Glomerular endothelial cell (primary cell): Measurements from ENCODE around the gene EN2. TPM values are rescaled to one million over a fixed set of nuclear protein-coding genes. Genes with fewer than 3 reads are reported as not detected.

ENCODE experiments used
- DNase-seq: peaks from one replicate; pipeline ENCODE4 v3.0.0-alpha.2; 2011; ENCODE audit warnings: low read depth, low spot score; ENCODE audit errors: extremely low read depth
- total RNA-seq: library from RNA; depleted of rRNA; stranded (reverse); fragments of >200 nt; gene quantifications from 2 replicates; pipeline ENCODE4 v1.2.3, GENCODE V29; 2015

EN2 gene
- total RNA-seq, 1 donor from 2014 or later, result not detected

- no peak for DNase-seq
Observed at GRCh38 chr7:155506854-155507337, 49.0 kb downstream of the EN2 start.

DNA sequence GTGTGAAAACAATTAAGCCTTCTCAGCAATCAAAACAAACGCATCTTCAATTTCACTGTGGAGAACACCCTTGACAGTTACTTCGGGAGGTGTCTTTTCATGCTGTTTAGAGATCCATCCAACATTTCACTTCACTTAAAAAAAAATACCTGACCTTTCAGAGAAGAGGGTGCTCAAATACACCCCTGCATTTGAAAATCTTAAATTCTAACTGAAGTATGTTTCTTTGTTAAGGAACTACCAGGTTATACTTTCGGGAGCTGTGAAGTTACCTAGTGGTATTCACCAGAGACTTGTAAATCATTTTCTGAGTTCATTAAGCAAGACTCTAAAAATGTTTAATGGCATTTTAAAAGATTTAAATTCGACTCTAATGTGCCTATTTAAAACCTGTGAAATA, 49.6 kb downstream of the EN2 start:
- DNase-seq, result no peak

DNA sequence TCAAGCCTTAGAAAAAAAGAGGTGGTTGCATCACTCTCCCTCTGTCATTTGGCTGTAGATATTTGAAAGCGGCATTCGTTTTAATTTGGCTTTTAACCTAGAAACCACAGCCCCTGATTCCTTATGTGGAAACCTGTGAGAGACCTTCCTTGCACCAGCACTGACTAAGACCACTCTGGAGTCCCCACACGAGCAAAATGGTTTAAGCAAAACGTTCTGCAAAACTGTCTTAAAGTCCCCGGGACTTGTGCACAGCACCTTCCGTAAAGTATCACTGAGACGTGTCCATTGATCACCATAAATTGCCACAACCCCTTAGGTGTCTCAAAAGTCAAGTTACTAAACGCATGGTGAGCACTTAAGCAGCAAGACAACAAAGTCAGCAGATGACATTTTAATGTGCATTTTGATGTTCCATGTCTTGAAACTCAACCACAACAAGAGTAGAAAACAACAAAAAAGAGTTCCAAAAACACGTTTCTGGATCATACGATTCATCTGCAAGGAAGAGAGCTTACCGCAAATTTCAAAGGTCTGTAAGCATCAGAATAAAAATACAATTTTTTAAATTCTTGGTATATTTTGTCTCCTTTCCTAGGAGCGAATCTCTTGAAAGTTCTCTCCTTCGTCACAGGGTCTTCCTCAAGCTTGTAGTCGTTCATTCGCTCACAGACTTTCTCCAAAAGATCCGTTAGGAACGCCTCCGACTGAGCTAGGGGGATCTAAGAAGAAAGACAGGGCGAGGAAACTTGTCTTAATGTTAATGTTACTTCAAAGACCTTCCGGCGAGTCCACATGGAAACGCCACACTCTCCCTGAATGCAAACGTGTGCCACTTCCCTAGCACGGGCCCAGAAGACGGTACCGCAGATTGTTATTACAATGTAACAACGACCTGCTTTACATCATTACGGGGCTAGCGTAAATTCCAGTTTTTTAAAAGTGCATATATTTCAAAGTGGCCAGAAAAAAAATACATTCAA, 50.7 kb downstream of the EN2 start:
- no peak for DNase-seq

DNA sequence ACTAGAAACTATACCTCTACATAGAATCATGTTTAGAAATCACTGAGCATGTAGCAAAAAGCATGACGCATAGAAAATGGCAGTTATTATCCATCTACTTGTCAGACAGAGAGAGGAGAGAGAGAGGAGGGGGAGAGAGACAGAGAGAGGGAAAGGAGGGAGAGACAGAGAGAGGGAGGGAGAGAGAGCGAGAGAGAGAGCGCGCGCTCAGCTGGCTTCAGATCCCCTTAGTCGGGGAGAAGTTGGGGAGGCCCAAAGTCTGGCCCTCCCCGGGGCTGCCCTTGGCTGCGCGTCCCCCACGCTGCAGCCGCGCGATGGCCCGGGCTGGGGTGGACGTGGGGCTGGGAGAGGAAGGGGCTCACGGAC, 51.4 kb downstream of the EN2 start:
- no peak for DNase-seq

DNA sequence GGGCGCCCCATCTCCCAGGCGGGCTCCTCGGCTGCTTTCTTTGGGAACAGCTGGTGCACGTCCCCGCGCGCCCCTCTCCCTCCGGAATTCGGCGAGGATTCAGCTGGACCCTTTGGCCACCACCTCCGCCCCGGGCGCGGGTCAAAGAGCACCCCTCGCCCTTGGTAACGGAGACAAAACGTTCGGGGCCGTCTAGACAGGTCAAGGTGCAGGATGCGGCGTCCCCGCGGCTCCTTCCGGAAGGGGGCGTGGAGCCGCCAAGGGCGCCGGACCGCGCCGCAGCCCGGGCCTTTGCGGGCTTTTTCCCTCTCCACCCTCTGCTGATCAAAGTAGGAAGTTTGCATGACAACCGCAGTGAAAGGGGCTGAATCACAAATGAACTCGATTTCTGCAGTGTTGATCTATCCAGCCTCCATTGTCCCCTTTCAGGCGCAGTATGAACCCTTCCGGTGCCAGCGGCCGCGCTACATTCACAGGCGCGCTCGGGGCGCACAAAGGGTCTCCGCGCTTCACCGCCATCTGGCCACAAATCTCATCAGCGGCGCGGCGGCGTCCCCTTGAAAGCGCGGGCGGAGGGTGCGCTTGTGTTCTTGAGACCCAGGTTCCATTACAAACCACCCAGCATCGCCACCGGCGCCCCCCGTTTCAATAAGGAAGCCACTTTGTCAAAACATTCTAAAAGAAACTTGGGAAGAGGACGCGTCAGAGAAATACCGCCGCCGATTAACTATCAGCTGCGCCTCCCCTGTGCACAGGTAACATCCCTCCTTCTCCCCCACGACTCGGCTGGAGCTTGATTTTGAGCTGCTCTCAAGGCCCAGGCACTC, 52.0 kb downstream of the EN2 start:
- DNase-seq, result no peak

GRCh38 chr7:155510975-155511701, 53.2 kb downstream of the EN2 start:
- no peak for DNase-seq

DNA sequence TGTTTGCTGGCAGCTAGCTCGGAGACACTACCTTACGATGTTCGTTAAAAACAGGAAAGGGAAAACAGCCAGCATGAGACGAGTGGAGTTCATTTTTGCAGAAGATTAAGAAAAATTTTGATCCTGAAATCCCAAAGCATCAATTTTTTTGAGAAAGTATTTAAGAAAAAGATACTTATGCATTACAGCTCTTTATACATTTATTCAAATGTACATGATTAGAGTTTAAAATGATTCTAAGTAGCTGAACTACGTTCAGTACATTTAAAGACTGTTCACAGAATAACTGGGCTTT, 53.7 kb downstream of the EN2 start:
- no peak for DNase-seq

GRCh38 chr7:155512246-155512887, 54.4 kb downstream of the EN2 start:
- no peak for DNase-seq

DNA sequence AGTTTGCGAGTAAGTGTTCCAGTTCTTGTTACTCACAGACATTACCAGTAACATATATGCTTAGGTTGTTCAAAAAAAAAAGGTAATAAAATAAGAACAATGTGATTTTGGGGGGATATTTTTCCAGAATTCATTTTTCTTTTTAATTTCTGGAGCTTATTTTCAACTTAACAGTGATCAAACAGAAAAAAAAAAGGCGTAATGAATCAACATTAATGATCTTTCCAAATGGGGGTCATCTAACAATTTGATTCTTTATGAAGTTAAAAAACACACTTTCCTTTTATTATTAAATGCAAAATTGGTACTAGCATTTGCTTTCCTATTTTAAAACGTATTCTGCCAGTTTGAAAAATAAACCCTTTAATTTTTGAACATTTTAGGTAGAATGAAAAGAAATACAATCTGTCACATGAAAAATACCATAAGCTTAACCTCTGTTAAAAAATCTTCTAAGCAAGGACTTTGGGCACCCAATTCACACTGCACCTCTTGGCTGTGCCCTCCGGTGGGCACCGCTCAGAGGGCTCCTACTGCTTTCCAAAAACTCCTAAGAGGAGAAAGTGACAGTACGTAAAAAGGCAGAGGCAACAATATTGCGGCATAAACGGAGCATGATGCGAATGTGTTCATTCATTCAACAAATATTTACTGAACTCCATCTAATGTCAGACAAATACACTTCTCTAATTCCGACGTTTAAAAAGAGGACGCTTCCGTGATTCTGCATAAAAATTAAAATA, 55.8 kb downstream of the EN2 start:
- DNase-seq, result no peak

GRCh38 chr7:155514296-155514695, 56.4 kb downstream of the EN2 start:
- no peak for DNase-seq

Other genes starting within 250 kb of the EN2 start
- 103 and 107 TPM in 2 replicates for gene INSIG1, start 160.3 kb upstream of the EN2 start, total RNA-seq
- gene CNPY1, start 88.4 kb downstream of the EN2 start, total RNA-seq, result not detected in 2 replicates
- 19.1 and 34.6 TPM in 2 replicates for gene RBM33, start 186.5 kb downstream of the EN2 start, total RNA-seq